WTC11 (cell line): ENCODE results near the gene MEGF11. TPM values are rescaled to one million over a fixed set of nuclear protein-coding genes. Genes with fewer than 3 reads are reported as not detected.

Experiments used
- ATAC-seq: fragments of 200-7000 bp; cut with Tn5 transposase; 2 replicates; pipeline ENCODE4 v1.10.0; 2021; ENCODE audit warnings: mild to moderate bottlenecking, moderate library complexity
- CTCF ChIA-PET: fragments of 300-600 bp; sonication (Branson Sonifier 250); formaldehyde crosslinking; loops from one replicate; lab custom pipeline; 2021; ENCODE audit warnings: antibody characterized with exemption; lab: Charles Lee
- POLR2A ChIA-PET: fragments of 350-600 bp; sonication (Branson Sonifier 250); formaldehyde crosslinking; loops from one replicate; lab custom pipeline; 2021; ENCODE audit warnings: antibody characterized with exemption; lab: Charles Lee
- DNase-seq: peaks from one replicate; pipeline ENCODE4 v3.0.0; 2021; ENCODE audit warnings: low spot score
- H3K27ac Mint-ChIP-seq: 2 replicates; pipeline ENCODE4 v1.8.0; 2021; ENCODE audit warnings: mixed read lengths
- H3K27me3 Mint-ChIP-seq: 2 replicates; pipeline ENCODE4 v1.8.0; 2021; ENCODE audit warnings: low read depth, mild to moderate bottlenecking, moderate library complexity, mixed read lengths
- H3K36me3 Mint-ChIP-seq: 2 replicates; pipeline ENCODE4 v1.8.0; 2021; ENCODE audit warnings: mixed read lengths
- H3K4me1 Mint-ChIP-seq: 2 replicates; pipeline ENCODE4 v1.8.0; 2022; ENCODE audit warnings: mixed read lengths
- H3K4me3 Mint-ChIP-seq: 2 replicates; pipeline ENCODE4 v1.8.0; 2021; ENCODE audit warnings: mild to moderate bottlenecking, moderate library complexity, mixed read lengths
- H3K9me3 Mint-ChIP-seq: 2 replicates; pipeline ENCODE4 v1.8.0; 2021; ENCODE audit warnings: mixed read lengths
- AFF4 ChIP-seq: sonication (generic); formaldehyde crosslinking; IDR thresholded peaks from 2 replicates; pipeline ENCODE4 v1.8.1; 2023; ENCODE audit warnings: mild to moderate bottlenecking, missing genetic modification reagents, borderline replicate concordance
- ATF2 ChIP-seq: sonication (generic); formaldehyde crosslinking; IDR thresholded peaks from 2 replicates; pipeline ENCODE4 v1.8.1; 2022; ENCODE audit warnings: low read depth, missing genetic modification reagents, borderline replicate concordance
- CREM ChIP-seq: sonication (generic); formaldehyde crosslinking; IDR thresholded peaks from 2 replicates; pipeline ENCODE4 v1.8.1; 2022; ENCODE audit warnings: mild to moderate bottlenecking, missing genetic modification reagents, moderate library complexity
- IRF2 ChIP-seq: sonication (generic); formaldehyde crosslinking; IDR thresholded peaks from 2 replicates; pipeline ENCODE4 v1.8.0; 2022; ENCODE audit warnings: low read depth, missing genetic modification reagents, borderline replicate concordance
- MXD4 ChIP-seq: fragments of 250-450 bp; sonication (Bioruptor Pico); IDR thresholded peaks from 2 replicates; pipeline ENCODE4 v1.8.0; 2021; ENCODE audit warnings: mild to moderate bottlenecking, moderate library complexity, borderline replicate concordance
- NR1H2 ChIP-seq: sonication (generic); formaldehyde crosslinking; IDR thresholded peaks from 2 replicates; pipeline ENCODE4 v1.9.0; 2021; ENCODE audit warnings: mild to moderate bottlenecking, moderate library complexity, missing genetic modification reagents
- PRDM15 ChIP-seq: sonication (generic); formaldehyde crosslinking; IDR thresholded peaks from 2 replicates; pipeline ENCODE4 v1.8.0; 2022; ENCODE audit warnings: missing genetic modification reagents
- RELA ChIP-seq: sonication (generic); formaldehyde crosslinking; IDR thresholded peaks from 2 replicates; pipeline ENCODE4 v1.8.1; 2022; ENCODE audit warnings: missing genetic modification reagents, mild to moderate bottlenecking, borderline replicate concordance
- TEAD1 ChIP-seq: sonication (generic); formaldehyde crosslinking; IDR thresholded peaks from 2 replicates; pipeline ENCODE4 v1.8.0; 2022; ENCODE audit warnings: mild to moderate bottlenecking, missing genetic modification reagents
- TP53 ChIP-seq: sonication (generic); formaldehyde crosslinking; IDR thresholded peaks from 2 replicates; pipeline ENCODE4 v1.8.1; 2023; ENCODE audit warnings: mild to moderate bottlenecking, missing genetic modification reagents
- USF1 ChIP-seq: sonication (generic); formaldehyde crosslinking; IDR thresholded peaks from 2 replicates; pipeline ENCODE4 v1.8.0; 2022; ENCODE audit warnings: mild to moderate bottlenecking, missing genetic modification reagents
- ZBTB21 ChIP-seq: sonication (generic); formaldehyde crosslinking; IDR thresholded peaks from 2 replicates; pipeline ENCODE4 v1.8.1; 2023; ENCODE audit warnings: mild to moderate bottlenecking, missing genetic modification reagents, borderline replicate concordance
- ZNF219 ChIP-seq: sonication (generic); formaldehyde crosslinking; IDR thresholded peaks from 2 replicates; pipeline ENCODE4 v1.8.0; 2023; ENCODE audit warnings: missing genetic modification reagents, mild to moderate bottlenecking, borderline replicate concordance
- total RNA-seq: library from RNA; stranded (reverse); gene quantifications from 3 replicates; pipeline ENCODE4 v1.2.3, GENCODE V29; 2021
- TF ChIP-seq, protein P1 (sequence below): sonication (generic); formaldehyde crosslinking; IDR thresholded peaks from 2 replicates; pipeline ENCODE4 v1.8.0; 2023; ENCODE audit warnings: missing genetic modification reagents, mild to moderate bottlenecking, borderline replicate concordance
- TF ChIP-seq, protein P2 (sequence below): sonication (generic); formaldehyde crosslinking; IDR thresholded peaks from 2 replicates; pipeline ENCODE4 v1.8.1; 2023; ENCODE audit warnings: mild to moderate bottlenecking, missing genetic modification reagents

Gene MEGF11
- total RNA-seq, 1 experiment from 2014 or later = 3.3 TPM

- TF ChIP-seq PRDM15 = no peak
- TF ChIP-seq TP53 = no peak
- no peak for TF ChIP-seq TEAD1 (CRISPR knock-in tag)
- no peak for TF ChIP-seq USF1 (CRISPR knock-in tag)
- no peak for TF ChIP-seq MXD4 (CRISPR knock-in tag)
- no peak for TF ChIP-seq IRF2 (CRISPR knock-in tag)
- TF ChIP-seq CREM (CRISPR knock-in tag) = no peak
Observed at GRCh38 chr15:65909831-65910230, 343.7 kb downstream of the MEGF11 start (continued).

GRCh38 chr15:65908876-65909275, 344.7 kb downstream of the MEGF11 start:
- POLR2A ChIA-PET = no interaction called here
- Mint-ChIP-seq H3K36me3 (peaks cover 13% of the 10 kb centered on the region; the same call in 1 of the 2 replicates), H3K4me3 (no peak overlapping the region), H3K9me3 (no peaks in the 10 kb centered on the region), H3K27me3 (no peaks in the 10 kb centered on the region), H3K27ac (no peak overlapping the region), H3K4me1 (peaks cover 13% of the 10 kb centered on the region)
- DNase-seq (no peak), ATAC-seq (no peak)
- no peak for TF ChIP-seq NR1H2 (CRISPR knock-in tag)
- TF ChIP-seq ATF2 (CRISPR knock-in tag) = no peak
- no peak for TF ChIP-seq RELA (CRISPR knock-in tag)
- no peak for TF ChIP-seq ZBTB21 (CRISPR knock-in tag)
- TF ChIP-seq ZNF219 (CRISPR knock-in tag) = no peak
- TF ChIP-seq, protein P1, sequence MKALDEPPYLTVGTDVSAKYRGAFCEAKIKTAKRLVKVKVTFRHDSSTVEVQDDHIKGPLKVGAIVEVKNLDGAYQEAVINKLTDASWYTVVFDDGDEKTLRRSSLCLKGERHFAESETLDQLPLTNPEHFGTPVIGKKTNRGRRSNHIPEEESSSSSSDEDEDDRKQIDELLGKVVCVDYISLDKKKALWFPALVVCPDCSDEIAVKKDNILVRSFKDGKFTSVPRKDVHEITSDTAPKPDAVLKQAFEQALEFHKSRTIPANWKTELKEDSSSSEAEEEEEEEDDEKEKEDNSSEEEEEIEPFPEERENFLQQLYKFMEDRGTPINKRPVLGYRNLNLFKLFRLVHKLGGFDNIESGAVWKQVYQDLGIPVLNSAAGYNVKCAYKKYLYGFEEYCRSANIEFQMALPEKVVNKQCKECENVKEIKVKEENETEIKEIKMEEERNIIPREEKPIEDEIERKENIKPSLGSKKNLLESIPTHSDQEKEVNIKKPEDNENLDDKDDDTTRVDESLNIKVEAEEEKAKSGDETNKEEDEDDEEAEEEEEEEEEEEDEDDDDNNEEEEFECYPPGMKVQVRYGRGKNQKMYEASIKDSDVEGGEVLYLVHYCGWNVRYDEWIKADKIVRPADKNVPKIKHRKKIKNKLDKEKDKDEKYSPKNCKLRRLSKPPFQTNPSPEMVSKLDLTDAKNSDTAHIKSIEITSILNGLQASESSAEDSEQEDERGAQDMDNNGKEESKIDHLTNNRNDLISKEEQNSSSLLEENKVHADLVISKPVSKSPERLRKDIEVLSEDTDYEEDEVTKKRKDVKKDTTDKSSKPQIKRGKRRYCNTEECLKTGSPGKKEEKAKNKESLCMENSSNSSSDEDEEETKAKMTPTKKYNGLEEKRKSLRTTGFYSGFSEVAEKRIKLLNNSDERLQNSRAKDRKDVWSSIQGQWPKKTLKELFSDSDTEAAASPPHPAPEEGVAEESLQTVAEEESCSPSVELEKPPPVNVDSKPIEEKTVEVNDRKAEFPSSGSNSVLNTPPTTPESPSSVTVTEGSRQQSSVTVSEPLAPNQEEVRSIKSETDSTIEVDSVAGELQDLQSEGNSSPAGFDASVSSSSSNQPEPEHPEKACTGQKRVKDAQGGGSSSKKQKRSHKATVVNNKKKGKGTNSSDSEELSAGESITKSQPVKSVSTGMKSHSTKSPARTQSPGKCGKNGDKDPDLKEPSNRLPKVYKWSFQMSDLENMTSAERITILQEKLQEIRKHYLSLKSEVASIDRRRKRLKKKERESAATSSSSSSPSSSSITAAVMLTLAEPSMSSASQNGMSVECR = no peak
- CTCF ChIA-PET = no interaction called here

DNA sequence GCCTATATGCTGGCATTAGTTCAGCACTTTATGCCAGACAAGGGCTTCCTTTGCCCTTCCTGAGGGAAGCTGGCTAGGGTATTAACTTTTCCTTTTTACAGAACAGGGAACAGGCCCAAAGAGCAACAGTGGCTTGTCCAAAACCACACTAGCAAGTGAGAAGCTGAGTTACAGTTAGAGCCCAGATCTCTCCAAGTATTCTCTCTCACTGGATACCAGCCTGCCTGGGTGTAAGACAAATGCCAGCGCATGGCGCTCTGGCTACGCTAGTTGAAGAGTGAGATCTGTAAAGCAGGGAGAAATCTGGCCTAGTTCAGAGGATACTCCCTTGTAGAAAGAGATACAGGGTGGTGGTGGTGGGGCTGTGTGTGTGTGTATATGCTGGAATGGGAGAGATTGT, 345.9 kb downstream of the MEGF11 start:
- H3K4me1 Mint-ChIP-seq = peaks cover 16% of the 10 kb centered on the region
- CTCF ChIA-PET = no interaction called here
- H3K4me3 Mint-ChIP-seq = no peak overlapping the region
- H3K27me3 Mint-ChIP-seq = no peaks in the 10 kb centered on the region
- H3K27ac Mint-ChIP-seq = no peak overlapping the region
- DNase-seq (no peak), ATAC-seq (no peak)
- no peaks in the 10 kb centered on the region for H3K9me3 Mint-ChIP-seq
- POLR2A ChIA-PET = no interaction called here
- peaks cover 14% of the 10 kb centered on the region for H3K36me3 Mint-ChIP-seq
- TF ChIP-seq, protein P2, sequence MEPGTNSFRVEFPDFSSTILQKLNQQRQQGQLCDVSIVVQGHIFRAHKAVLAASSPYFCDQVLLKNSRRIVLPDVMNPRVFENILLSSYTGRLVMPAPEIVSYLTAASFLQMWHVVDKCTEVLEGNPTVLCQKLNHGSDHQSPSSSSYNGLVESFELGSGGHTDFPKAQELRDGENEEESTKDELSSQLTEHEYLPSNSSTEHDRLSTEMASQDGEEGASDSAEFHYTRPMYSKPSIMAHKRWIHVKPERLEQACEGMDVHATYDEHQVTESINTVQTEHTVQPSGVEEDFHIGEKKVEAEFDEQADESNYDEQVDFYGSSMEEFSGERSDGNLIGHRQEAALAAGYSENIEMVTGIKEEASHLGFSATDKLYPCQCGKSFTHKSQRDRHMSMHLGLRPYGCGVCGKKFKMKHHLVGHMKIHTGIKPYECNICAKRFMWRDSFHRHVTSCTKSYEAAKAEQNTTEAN (CRISPR knock-in tag) = no peak
- TF ChIP-seq AFF4 = no peak
